GM03348 (cell line): ENCODE measurements around the gene HLCS.

Source experiments
- DNase-seq: peaks from one replicate; pipeline ENCODE4 v3.0.0; 2012; ENCODE audit warnings: low spot score

HLCS gene

DNA sequence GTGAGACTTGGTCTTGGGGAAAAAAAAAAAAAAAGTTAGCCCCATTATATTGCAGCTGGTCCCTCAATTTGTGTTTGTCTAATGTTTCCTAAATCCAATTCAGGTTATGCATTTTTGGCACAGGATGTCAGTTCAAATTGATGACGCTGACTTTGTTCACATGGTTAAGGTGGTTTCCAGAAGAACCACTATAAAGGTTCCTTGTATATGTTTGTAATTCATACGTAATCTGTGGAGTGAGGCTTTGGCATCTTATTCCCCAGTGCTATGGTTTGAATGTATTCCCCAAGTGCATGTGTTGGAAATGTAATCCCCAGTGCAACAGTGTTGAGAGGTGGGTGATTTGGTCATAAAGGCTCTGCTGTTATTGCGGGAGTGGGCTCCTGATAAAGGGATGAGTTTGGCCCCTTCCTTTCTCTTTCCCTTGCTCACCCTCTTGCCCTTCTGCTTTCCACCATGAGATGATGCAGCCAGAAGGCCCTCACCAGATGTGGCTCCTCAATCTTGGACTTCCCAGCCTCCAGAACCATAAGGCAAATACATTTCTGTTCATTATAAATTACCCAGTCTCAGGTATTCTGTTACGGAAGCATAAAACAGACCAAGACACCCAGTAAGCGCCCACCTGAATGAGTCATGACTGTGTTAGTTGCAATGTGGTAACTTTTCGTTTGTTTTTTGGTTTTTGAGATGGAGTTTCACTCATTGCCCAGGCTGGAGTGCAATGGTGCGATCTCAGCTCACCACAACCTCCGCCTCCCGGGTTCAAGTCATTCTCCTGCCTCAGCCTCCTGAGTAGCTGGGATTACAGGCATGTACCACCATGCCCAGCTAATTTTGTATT lies 19.5 kb upstream of the HLCS start:
- no peak for DNase-seq

DNA sequence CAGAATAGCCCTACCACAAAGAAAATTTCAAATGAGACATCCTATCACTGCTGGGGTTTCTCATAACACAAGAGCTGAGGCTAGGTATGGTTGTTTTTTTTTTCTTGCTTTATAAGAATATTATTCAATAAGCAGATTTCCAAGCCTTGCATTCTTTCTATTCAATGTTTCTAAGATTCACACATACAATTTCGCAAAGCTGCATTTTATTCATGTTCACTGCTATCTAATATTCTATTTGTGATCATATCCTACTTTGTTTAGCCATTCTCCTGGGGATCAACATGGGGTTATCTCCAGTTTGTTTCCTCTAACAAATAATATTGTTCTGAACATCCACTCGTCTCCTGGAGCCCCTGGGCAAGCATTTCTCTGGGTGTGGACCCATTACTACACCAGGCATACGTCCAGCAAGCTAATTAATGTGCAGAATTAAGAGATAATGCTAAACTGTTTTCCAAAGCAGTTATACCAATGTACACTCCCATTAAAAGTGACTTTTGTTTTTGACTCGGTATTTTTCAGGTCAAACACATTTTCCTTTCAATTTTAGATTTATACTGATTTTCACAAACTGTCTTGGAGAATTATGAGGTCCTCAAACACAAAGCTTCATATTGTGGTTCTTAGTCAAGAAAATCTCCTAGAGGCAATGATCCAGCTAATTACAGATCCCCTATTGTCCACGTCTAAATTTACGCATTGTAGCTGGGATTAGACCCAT lies 15.7 kb upstream of the HLCS start:
- DNase-seq, result no peak

GRCh38 chr21:36981049-36981391 lies 14.6 kb upstream of the HLCS start:
- no peak for DNase-seq

- peak; percentile 40 for DNase-seq
Observed at GRCh38 chr21:36980280-36981048, 14.0 kb upstream of the HLCS start.

- peak; percentile 70 for DNase-seq
Observed at GRCh38 chr21:36976882-36977651, 10.6 kb upstream of the HLCS start.

- DNase-seq, result no peak
Observed at GRCh38 chr21:36976228-36976861, 9.9 kb upstream of the HLCS start.

DNA sequence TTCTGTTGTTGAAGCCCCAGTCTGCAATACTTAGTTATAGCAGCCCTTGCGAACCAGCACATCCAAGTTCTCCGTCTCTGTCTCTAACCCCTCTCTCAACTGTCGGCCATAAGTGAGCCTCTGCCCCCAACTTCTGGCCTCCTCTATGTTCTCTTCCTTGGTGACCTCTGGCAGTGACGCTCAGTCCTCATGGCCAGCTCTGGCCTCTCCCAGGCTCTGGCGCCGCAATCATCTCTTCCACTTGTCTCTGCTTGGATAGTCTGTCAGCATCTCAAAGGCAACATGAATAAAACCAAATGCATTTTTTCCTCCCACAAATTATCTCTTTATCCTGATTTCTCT lies 8.4 kb upstream of the HLCS start:
- DNase-seq, result no peak

GRCh38 chr21:36973986-36974850 lies 7.7 kb upstream of the HLCS start:
- DNase-seq, result no peak

DNA sequence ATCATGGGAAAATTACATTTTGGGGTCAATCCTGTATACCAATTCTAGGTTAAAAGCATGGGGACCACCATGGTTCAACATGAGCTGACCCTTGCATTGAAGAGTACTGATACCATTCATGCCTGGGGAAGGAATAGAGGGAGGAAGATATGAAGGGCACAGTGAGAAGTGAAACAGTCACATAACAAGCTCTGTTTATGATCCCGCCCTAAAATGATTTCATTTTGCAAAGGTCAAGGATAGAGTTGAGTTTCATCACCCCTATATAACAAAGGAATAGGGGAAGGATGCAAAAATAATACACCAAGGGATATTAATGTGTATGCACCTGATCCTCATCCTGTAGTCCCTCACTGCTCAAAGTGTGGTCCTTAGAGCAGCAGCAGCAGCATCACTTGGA lies 2.5 kb upstream of the HLCS start:
- DNase-seq, result no peak

DNA sequence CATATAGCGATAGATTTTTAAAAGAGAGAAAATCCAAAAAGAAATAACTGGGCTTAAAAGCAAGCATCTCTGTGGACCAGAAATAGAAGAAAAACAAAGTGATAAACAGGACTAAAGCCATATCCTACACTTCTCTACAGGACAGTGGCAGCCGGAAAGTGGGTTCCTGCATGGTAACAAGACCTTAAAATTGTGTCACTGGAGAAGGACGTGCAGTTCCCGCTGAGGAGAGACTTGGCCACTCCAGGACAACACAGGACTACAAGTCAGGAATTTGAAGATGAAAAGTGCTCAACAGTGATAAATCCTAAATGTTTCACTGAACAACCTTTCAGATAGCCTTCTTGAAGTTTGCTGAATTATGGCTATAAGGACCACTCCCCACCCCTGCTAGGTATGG lies 1.9 kb upstream of the HLCS start:
- DNase-seq, result no peak

GRCh38 chr21:36966821-36967768 lies 626 bp upstream of the HLCS start:
- DNase-seq, result no peak

DNA sequence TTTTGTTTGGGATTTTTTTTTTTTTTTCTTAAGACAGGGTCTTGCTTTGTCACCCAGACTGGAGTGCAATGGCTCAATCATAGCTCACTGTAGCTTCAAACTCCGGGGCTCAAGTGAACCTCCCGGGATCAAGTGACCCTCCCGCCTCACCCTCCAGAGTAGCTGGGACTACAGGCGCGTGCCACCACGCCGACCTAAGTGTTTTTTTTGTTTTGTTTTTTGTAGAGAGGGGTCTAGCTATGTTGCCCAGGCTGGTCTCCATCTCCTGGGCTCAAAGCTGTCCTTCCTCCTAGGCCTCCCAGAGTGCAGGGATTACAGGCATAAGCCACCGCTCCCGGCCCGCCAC lies 776 bp downstream of the HLCS start:
- no peak for DNase-seq

DNA sequence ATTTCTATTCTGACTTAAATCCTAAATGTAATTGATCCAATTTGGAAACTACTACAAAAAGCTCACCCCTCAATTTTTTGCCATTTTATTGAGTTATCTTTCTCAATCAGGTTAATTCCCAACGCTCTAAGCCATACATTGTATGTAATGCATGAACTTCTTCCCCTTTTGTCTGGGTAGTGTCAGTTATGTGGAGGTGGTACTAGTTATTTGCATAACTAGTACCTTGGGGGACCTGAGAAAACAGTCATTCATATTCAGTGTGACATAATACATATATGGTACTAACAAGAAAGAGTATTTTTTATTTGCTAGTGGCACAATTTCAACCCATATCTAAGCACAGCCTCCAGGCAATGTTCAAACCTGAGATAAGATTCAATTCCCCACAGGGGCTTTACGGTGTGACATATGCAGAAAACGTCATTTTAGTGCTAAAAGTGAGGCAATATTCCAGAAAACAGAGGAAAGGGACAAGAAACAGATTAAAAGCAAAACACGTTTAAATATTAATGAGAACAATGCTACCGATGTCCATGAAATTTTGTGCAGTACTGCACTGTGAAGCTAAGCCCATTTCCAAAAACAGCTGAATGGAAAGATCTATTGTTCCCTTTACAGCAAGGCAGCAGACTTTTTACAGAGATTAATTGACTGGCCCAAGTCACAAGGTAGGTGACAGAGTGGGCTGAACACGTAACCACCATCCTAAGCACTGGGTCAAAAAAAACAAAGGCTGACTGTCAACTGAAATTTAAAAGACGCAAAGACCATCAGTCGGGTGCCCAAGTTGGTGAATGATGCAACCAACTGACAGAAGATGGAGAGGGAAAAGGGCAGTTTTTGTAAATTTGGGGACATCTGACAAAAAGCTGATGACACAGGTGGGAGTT lies 1.4 kb downstream of the HLCS start:
- DNase-seq, result no peak

- no peak for DNase-seq
Observed at GRCh38 chr21:36964398-36964797, 2.1 kb downstream of the HLCS start.

DNA sequence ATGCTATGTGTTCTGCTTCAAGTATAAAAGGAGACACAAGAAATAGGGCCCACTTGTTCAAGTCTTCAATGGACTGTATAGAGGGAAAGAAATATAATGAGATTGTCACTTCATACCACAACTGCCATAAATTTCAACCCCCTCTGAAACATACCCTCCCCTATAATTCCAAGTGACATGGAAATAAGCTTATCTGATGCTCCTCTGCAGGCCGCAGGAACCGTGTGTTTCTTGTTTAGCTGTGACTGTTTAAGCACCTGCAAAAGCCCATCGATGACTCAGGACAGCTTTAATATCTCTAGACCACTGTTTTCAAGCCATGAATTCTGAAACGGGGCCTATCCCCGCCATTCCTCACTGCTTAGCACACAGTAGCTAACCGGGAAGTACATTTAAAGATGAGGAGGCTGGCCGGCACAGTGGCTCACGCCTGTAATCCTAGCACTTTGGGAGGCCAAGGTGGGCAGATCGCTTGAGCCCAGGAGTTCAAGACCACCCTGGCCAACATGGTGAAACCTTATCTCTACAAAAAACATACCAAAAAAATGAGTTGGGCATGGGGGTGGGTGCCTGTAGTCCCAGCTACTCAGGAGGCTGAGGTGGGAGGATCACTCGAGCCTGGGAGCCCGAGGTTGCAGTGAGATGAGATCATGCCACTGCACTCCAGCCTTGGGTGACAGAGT lies 4.2 kb downstream of the HLCS start:
- no peak for DNase-seq

GRCh38 chr21:36960676-36961284 lies 5.7 kb downstream of the HLCS start:
- no peak for DNase-seq

DNA sequence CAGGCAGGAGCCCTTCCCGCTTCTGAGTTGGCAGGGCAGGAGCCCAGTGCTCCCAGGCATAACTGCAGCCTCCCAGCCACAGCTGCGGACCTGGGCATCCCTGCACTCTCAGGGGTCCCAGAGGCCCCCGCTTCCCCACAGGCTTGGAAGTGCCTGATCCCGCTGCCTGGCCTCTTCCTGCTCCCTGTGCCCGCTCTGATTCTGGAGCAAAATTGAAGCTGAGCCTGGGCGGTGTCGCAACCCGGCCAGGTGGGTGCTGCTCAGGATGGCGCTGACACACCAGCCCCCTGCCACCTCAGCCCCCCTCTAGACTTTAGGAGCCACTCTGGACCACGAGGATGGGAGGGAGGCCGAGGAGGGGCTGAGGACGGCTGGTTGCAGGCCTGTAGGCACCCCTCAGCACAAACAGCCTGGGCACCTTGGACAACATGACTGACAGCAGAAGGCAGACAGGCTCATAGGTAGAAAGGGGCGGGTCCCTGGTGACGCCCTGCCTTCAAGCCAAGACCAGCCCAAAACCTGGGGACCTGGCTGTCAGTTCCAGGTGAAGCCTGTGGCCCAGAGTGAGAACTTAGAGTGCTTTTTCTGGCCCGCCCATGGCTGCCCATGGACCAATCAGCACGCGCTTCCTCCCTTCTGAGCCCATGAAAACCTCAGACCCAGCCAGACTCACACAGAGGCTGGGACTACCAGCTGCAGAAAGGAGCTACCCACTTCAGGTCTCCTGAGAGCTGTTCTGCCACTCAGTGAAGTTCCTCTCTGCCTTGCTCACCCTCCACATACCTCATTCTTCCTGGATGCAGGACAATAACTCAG lies 7.2 kb downstream of the HLCS start:
- no peak for DNase-seq
